PC-3 (cell line): ENCODE results near the gene GRID2IP. TPM values are rescaled to one million over a fixed set of nuclear protein-coding genes. Genes with fewer than 3 reads are reported as not detected.

ENCODE experiments used
- ATAC-seq: fragments of 200-7000 bp; cut with Tn5 transposase; 2 replicates; pipeline ENCODE4 v1.9.1; 2020; ENCODE audit warnings: mild to moderate bottlenecking, moderate library complexity
- BruUV-seq: library from RNA; stranded (reverse); fragments of 400-500 nt; replicated peaks from 2 replicates; lab custom pipeline; 2021; lab: Mats Ljungman, UMichigan
- CTCF ChIA-PET: fragments of 300-600 bp; sonication (Branson Sonifier 250); formaldehyde crosslinking; loops from one replicate; lab custom pipeline; 2022; ENCODE audit warnings: antibody characterized with exemption; lab: Charles Lee
- POLR2A ChIA-PET: fragments of 300-600 bp; sonication (Branson Sonifier 250); formaldehyde crosslinking; loops from one replicate; lab custom pipeline; 2022; ENCODE audit warnings: antibody characterized with exemption; ENCODE audit not compliant: unreplicated experiment; lab: Charles Lee
- DNase-seq: peaks from one replicate; pipeline ENCODE4 v3.0.0-alpha.2; 2015
- H2AFZ ChIP-seq: fragments of 300-600 bp; sonication (generic); 2 replicates; pipeline ENCODE4 v1.6.0; 2016; ENCODE audit warnings: antibody characterized with exemption, low read length
- H3F3A ChIP-seq: fragments of 300-600 bp; sonication (generic); one replicate; pipeline ENCODE4 v1.6.0; 2017; ENCODE audit warnings: antibody characterized with exemption, low read length, control low read depth, mild to moderate bottlenecking; ENCODE audit not compliant: unreplicated experiment
- H3K27ac ChIP-seq: fragments of 300-600 bp; sonication (generic); 2 replicates; pipeline ENCODE4 v1.5.1; 2016; ENCODE audit warnings: mild to moderate bottlenecking, low read length
- H3K27me3 ChIP-seq: fragments of 300-600 bp; sonication (generic); 2 replicates; pipeline ENCODE4 v1.6.1; 2016; ENCODE audit warnings: low read length, mixed read lengths
- H3K36me3 ChIP-seq: fragments of 300-600 bp; sonication (generic); 2 replicates; pipeline ENCODE4 v1.6.1; 2016; ENCODE audit warnings: low read depth, mixed run types, low read length, mixed read lengths
- H3K4me1 ChIP-seq: fragments of 300-600 bp; sonication (generic); 2 replicates; pipeline ENCODE4 v1.5.1; 2016; ENCODE audit warnings: low read length; ENCODE audit not compliant: insufficient read depth
- H3K4me2 ChIP-seq: fragments of 300-600 bp; sonication (generic); 2 replicates; pipeline ENCODE4 v1.6.0; 2016; ENCODE audit warnings: low read length
- H3K4me3 ChIP-seq: fragments of 300-600 bp; sonication (generic); 2 replicates; pipeline ENCODE4 v1.5.1; 2016; ENCODE audit warnings: mild to moderate bottlenecking, low read length, mixed read lengths
- H3K79me2 ChIP-seq: fragments of 300-600 bp; sonication (generic); 2 replicates; pipeline ENCODE4 v1.6.1; 2017; ENCODE audit warnings: low read length, mixed read lengths
- H3K9ac ChIP-seq: fragments of 300-600 bp; sonication (generic); 2 replicates; pipeline ENCODE4 v1.6.0; 2016; ENCODE audit warnings: mild to moderate bottlenecking, low read length
- H3K9me2 ChIP-seq: fragments of 300-600 bp; sonication (generic); replicated peaks from 2 replicates; pipeline ENCODE4 v1.6.1; 2016; ENCODE audit warnings: mixed run types, low read length, mixed read lengths
- H3K9me3 ChIP-seq: fragments of 300-600 bp; sonication (generic); 2 replicates; pipeline ENCODE4 v1.6.1; 2016; ENCODE audit warnings: low read length, mixed read lengths
- H4K20me1 ChIP-seq: fragments of 300-600 bp; sonication (generic); 2 replicates; pipeline ENCODE4 v1.6.1; 2016; ENCODE audit warnings: low read length, mixed read lengths
- CTCF ChIP-seq: fragments of 300-600 bp; sonication (generic); conservative IDR thresholded peaks from 2 replicates; pipeline ENCODE4 v1.5.1; 2017; ENCODE audit warnings: antibody characterized with exemption, low read depth, mild to moderate bottlenecking, low read length
- EZH2 ChIP-seq: fragments of 300-600 bp; sonication (generic); IDR thresholded peaks from one replicate; pipeline ENCODE4 v1.6.1; 2017; ENCODE audit warnings: antibody characterized with exemption, mild to moderate bottlenecking, low read length; ENCODE audit not compliant: unreplicated experiment
- EZH2phosphoT487 ChIP-seq: fragments of 300-600 bp; sonication (generic); IDR thresholded peaks from 2 replicates; pipeline ENCODE4 v1.6.1; 2018; ENCODE audit warnings: mild to moderate bottlenecking, antibody characterized with exemption, low read length, borderline replicate concordance
- intact Hi-C: fragments of 100-400 bp; cut with micrococcal nuclease; formaldehyde crosslinking; loops from 2 replicates; pipeline ENCODE4 v1.9.0; 2023
- total RNA-seq: library from RNA; depleted of rRNA; stranded (reverse); fragments of >200 nt; gene quantifications from 2 replicates; pipeline ENCODE4 v1.2.3, GENCODE V29; 2014; rRNA removed

The GRID2IP gene
- total RNA-seq, 1 experiment from 2014 or later, result not detected

GRCh38 chr7:6448943-6449543 is 102.2 kb downstream of the GRID2IP start:
- Histone ChIP-seq H3K27ac (peak overlapping the region; percentile 52), H3K4me3 (no peak overlapping the region), H3K4me2 (no peak overlapping the region), H3K9me2 (no peaks in the 10 kb centered on the region), H3K27me3 (no peaks in the 10 kb centered on the region), H3F3A (no peaks in the 10 kb centered on the region), H2AFZ (no peak overlapping the region), H3K9me3 (no peaks in the 10 kb centered on the region), H3K36me3 (peaks cover 16% of the 10 kb centered on the region), H4K20me1 (peaks cover 4% of the 10 kb centered on the region; the same call in 1 of the 2 replicates), H3K9ac (no peak overlapping the region), H3K79me2 (peaks cover 36% of the 10 kb centered on the region), H3K4me1 (peaks cover 28% of the 10 kb centered on the region)
- DNase-seq (no peak), ATAC-seq (no peak)
- POLR2A ChIA-PET, result no interaction called here
- no TSS peak for BruUV-seq
- TF ChIP-seq EZH2 (no peak), CTCF (no peak), EZH2phosphoT487 (no peak)
- intact Hi-C loops, result no loop called here
- CTCF ChIA-PET, result no interaction called here

GRCh38 chr7:6447581-6448199 is 103.6 kb downstream of the GRID2IP start, which contains the start of gene DAGLB:
Gene DAGLB (minus strand): TSS chr7:6447954. CDS start chr7:6447842, 112 bp downstream.
- peak within 1 kb of the TSS; percentile 87 for H2AFZ ChIP-seq
- H3K9me2 ChIP-seq, result no peaks in the 10 kb centered on the region
- DNase-seq (peak; percentile 95), ATAC-seq (peak; percentile 48)
- H3K27ac ChIP-seq, result peak within 1 kb of the TSS; percentile 89
- peak within 1 kb of the TSS; percentile 91 for H3K4me2 ChIP-seq
- no peaks in the 10 kb centered on the region for H3F3A ChIP-seq
- H3K27me3 ChIP-seq, result no peaks in the 10 kb centered on the region
- H3K36me3 ChIP-seq, result peaks cover 22% of the 10 kb centered on the region
- H3K4me1 ChIP-seq, result peaks cover 31% of the 10 kb centered on the region
- TF ChIP-seq EZH2phosphoT487 (no peak), EZH2 (no peak), CTCF (no peak)
- ChIA-PET CTCF (no interaction called here), POLR2A (interaction anchor here (1.0 kb wide), 1 partner anchor 16 kb away, joined by 3 read pairs; no protein-coding TSS in a partner anchor)
- H3K79me2 ChIP-seq, result peaks cover 45% of the 10 kb centered on the region
- intact Hi-C loops, result no loop called here
- peaks cover 4% of the 10 kb centered on the region; the same call in 1 of the 2 replicates for H4K20me1 ChIP-seq
- BruUV-seq, result no TSS peak
- H3K4me3 ChIP-seq, result peak within 1 kb of the TSS; percentile 99
- no peaks in the 10 kb centered on the region for H3K9me3 ChIP-seq
- H3K9ac ChIP-seq, result peak within 1 kb of the TSS; percentile 93

Other genes with a start within 250 kb of the GRID2IP start
- 19.1 and 19.3 TPM in 2 replicates for gene FAM220A, start 202.5 kb downstream of the GRID2IP start, total RNA-seq
- 89.7 and 138 TPM in 2 replicates for gene RAC1, start 176.9 kb downstream of the GRID2IP start, total RNA-seq
- gene DAGLB, start 103.5 kb downstream of the GRID2IP start, total RNA-seq, result 23.4 and 34.5 TPM in 2 replicates
- gene KDELR2, start 67.3 kb downstream of the GRID2IP start, total RNA-seq, result 107 and 109 TPM in 2 replicates
- gene ZDHHC4, start 26.0 kb upstream of the GRID2IP start, total RNA-seq, result 28.9 and 33.9 TPM in 2 replicates
- gene INTS15, start 38.6 kb upstream of the GRID2IP start, total RNA-seq, result 22.7 and 23.5 TPM in 2 replicates
- 1.0 and 1.6 TPM in 2 replicates for gene ZNF853, start 64.1 kb upstream of the GRID2IP start, total RNA-seq
- gene ZNF316, start 85.9 kb upstream of the GRID2IP start, total RNA-seq, result 17.5 and 26.7 TPM in 2 replicates
- 12.5 and 27.6 TPM in 2 replicates for gene ZNF12, start 155.5 kb upstream of the GRID2IP start, total RNA-seq
- 0.47 TPM in 1 of 2 replicates, not detected in the other for gene RSPH10B2, start 202.6 kb upstream of the GRID2IP start, total RNA-seq